NCI-H82 treated with DMSO at 0.1 percent for 48 hours (cell line): ENCODE data around the gene HM13.
A peak's percentile ranks its signal among the peaks of the same experiment; 100 is the strongest.
"Not testable (repeated sequence)": the region's sequence is repeated elsewhere in the genome, so short reads cannot be mapped to it uniquely, and the experiment has no call there.

Experiments used
- DNase-seq: peaks from one replicate; lab custom pipeline; 2025; ENCODE audit not compliant: unreplicated experiment; lab: John Stamatoyannopoulos, UW

Gene HM13

DNA sequence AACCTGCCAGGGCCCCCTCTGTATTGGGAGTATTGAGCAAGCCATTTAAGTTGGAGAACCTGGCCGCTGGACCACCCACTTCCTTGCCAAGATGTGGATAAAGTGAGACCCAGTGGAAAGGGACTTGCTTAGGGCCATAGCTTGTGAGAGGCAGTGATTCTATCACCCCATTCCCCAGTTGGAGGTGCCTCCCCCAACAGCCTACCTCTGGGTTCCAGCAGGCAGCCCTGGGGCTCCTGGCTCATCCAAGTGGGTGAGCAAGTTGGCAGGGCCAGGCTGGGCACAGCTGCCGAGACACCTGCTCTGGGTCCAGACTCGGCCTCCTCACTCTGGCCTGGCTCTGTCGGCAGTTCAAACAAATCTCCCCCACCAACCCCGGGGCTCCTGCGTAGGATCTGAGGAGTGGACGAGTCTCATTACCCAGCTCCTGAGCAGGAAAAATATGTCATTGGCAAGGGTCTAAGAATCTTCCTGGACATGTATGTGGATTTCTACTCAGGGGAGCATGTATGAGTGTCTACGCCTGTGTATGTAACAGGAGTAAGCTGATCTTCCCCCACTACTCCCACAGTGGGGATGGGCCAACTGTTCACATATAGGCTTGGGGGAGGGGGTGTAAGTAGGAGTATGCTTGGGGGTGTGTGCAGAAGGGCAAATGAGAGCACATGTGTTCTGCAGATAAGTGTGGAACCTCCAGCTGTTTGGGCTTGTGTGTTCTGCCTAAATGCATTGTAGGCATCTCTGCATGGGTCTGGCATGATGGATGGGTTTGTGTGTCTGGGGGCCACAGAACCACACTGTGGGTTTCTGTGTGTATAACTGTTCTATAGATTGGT lies 92.8 kb downstream of the HM13 start:
- DNase-seq = peak; percentile 84

DNA sequence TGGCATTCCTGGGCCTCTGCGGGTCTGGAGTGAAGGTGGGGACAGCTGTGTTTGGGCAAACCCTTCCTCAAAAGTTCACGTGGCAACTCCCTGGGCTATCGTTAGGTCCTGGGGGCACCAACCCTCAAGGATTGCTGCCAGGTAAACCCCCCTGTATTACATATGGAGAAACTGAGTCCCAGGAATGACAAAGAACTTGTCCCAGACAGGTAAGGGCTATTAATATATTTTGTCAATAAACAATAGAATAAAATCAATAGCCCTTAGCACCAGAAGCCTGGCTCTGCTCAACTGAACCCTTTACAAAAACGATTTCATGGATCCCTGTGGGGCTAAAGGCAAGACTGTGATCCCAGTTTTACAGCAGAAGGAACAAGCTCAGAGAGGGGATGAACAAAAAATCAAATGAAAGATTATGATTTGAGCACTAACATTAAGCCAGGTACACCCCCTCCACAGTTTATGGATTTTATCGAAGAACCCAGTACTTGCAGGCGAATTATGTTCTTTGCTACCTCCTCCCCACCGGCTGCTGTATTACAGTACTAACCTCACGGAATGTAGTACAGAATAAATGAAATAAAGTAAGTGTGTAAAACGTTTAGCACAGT lies 93.5 kb downstream of the HM13 start:
- DNase-seq = no peak

DNA sequence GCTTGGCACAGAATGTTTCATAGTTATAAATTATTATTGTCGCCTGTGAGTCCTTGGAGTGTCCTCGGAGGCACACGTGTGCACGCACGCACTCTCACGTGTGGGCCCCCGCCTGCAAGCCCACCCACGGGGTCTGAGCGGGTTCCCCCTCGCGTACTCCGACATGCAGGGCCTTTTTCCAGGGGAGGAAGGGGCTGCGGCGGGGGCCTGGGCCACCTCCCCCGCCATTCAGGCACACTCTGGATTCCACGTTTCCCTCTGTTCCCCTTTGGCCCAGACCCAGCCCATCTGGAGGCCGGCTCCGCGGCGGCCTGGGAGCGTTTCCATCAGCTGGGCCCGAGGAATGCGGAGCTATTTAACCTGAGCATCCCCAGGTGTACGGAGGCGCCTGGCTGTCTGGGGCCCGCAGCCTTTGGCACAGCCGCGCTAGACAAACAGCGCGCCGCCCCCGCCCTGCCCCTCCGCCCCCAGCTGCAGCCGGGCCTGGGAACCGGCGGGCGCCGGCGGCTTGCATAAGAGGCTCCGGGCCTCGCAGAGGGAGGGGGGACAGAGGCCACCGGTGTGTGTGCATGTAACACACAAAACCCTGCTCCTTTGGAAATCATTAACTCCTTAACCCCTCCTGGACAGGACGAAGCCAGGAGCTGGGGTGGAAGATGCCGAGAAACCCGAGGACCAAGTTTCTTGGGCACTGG lies 94.2 kb downstream of the HM13 start:
- peak; percentile 22 for DNase-seq

DNA sequence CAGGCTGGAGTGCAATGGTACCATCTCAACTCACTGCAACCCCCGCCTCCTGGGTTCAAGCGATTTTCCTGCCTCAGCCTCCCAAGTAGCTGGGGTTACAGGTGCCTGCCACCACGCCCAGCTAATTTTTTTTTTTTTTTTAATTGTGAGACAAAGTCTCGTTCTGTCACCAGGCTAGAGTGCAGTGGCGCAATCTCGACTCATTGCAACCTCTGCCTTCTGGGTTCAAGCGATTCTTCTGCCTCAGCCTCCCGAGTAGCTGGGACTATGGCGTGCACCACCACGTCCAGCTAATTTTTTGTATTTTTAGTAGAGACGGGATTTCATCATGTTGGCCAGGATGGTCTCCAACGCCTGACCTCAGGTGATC lies 98.0 kb downstream of the HM13 start:
- DNase-seq = not testable (repeated sequence)

DNA sequence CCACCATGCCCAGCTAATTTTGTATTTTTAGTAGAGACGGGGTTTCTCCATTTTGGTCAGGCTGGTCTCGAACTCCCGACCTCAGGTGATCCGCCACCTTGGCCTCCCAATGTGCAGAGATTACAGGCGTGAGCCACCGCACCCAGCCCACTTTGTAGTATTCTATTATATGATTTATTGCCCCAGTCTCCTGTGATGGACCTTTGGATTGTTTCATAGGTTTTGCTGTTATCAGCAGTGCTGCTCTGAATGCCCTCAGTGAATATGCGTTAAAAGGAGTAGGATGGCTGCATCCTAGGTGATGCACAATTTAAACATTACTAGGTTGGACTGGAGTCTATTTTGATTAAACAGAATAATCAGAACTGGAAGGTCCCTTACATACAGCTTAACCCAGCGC lies 101.2 kb downstream of the HM13 start:
- no peak for DNase-seq

DNA sequence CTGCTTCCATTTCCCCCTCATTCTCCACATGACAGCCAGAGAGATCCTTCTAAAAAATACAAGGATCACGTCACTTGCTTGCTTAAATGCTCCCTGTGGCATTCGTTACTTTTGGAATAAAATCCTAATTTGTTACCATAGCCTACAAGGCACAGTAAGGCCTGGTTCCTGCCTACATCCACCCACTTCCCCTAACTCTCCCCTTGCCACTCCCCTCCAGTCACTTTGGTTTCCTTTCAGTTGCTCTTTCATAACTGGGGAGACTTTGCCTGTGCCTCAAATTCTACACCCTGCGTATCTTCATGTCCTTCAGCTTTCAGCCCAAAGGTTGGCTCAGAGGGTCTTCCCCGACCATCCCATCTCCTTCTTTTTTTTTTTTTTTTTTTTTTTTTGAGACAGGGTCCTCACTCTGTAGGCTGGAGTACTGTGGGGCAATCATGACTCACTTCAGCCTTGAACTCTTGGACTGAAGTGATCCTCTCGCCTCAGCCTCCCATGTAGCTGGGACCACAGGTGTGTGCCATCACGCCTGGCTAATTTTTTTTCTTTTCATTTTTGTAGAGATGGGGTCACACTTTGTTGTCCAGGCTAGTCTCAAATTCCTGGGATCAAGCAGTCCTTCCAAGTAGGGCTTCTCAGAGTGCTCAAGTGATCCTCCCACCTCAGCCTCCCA lies 103.3 kb downstream of the HM13 start:
- DNase-seq = no peak
